Spinal cord (tissue), 10 donors: Measurements from ENCODE around the gene ZCWPW1. TPM values are rescaled to one million over a fixed set of nuclear protein-coding genes. Genes with fewer than 3 reads are reported as not detected.

Experiments used
- DNase-seq, 6 donors: peaks; one replicate each; pipeline versions ENCODE4 v3.0.0 to v3.0.0-alpha.2; 2013 to 2015; ENCODE audit warnings: low spot score in 6 of 6, low read depth in 4 of 6
- H3K27ac ChIP-seq: one replicate; pipeline ENCODE4 v1.5.1; 2013; ENCODE audit warnings: low read depth, low read length, control low read depth
- H3K27me3 ChIP-seq: one replicate; pipeline ENCODE4 v1.6.1; 2013; ENCODE audit warnings: low read length; ENCODE audit not compliant: control insufficient read depth, insufficient read depth
- H3K36me3 ChIP-seq: one replicate; pipeline ENCODE4 v1.6.1; 2013; ENCODE audit warnings: low read length; ENCODE audit not compliant: control insufficient read depth, insufficient read depth
- H3K4me1 ChIP-seq: one replicate; pipeline ENCODE4 v1.6.1; 2013; ENCODE audit warnings: low read length; ENCODE audit not compliant: control insufficient read depth, insufficient read depth
- H3K4me3 ChIP-seq: one replicate; pipeline ENCODE4 v1.5.1; 2013; ENCODE audit warnings: low read depth, low read length, control low read depth
- H3K9me3 ChIP-seq: one replicate; pipeline ENCODE4 v1.6.1; 2013; ENCODE audit warnings: low read length; ENCODE audit not compliant: control insufficient read depth, insufficient read depth
- WGBS: methylation state at CpG from one replicate; pipeline ENCODE4 v1.1.5; 2013; ENCODE audit warnings: missing lambda C conversion rate; ENCODE audit not compliant: insufficient coverage; 5-methylcytosine and 5-hydroxymethylcytosine counted together
- polyA plus RNA-seq, 2 donors: library from polyadenylated mRNA; unstranded; fragments of 120-200 nt; gene quantifications; one replicate each; pipeline ENCODE4 v1.2.1, GENCODE V29; 2013; ENCODE audit not compliant: insufficient read length in 2 of 2
- total RNA-seq, 2 donors: library from RNA; depleted of rRNA in 1 of 2; stranded (reverse); fragments of 120-200 nt in 1 of 2; fragments of >200 nt in 1 of 2; gene quantifications; one replicate each; pipeline versions ENCODE4 v1.2.3 to v1.2.4, GENCODE V29; 2013 to 2014
- donor health status: healthy.

Gene ZCWPW1
- total and polyA plus RNA-seq, 4 donors, result 5.1 to 8.0 (median 7.1) TPM

DNA sequence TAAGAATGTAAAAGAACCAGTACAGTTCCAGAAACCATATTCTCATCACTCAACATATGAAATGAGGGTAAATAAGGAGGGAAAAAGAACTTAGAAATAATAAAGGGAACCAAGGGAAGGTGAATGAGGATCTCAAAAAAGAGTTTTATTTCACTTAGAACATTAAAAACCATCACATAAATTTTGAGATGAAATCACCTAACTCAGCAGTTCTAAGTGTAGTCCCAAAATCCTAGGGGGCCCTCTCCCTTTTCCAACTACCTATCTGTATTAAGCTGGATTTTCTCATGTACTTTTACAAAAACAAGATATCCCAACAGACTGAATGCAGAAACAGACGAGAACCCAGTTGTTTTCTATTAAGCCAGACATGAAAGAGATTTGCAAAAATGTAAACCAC lies 3.2 kb downstream of the ZCWPW1 start:
- H3K4me1 ChIP-seq, result peaks cover 11% of the 10 kb centered on the region
- no peak overlapping the region for H3K27ac ChIP-seq
- no CpG with 5 or more reads among the region's 1 CpG for WGBS
- no peaks in the 10 kb centered on the region for H3K27me3 ChIP-seq
- H3K36me3 ChIP-seq, result no peaks in the 10 kb centered on the region
- no peaks in the 10 kb centered on the region for H3K9me3 ChIP-seq
- no peak for DNase-seq
- H3K4me3 ChIP-seq, result no peak overlapping the region

DNA sequence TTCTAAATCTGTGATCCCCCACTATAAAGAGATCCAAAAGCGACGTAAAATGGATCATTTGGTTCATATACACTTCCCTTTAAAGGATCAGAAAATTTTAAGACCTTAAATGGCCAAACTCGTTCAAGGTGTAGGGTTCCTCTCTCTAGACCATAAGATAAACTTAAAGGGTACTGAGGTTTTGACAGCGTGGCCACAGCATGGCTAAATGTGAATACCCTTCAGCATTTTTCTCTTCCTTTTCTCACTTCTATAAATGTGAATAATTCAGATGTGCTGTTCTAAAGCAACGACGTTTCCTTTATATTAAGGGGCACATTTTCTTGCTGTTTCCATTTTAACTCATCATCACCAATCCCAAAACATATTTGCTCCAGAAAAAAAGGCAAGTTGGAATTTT lies 5.2 kb downstream of the ZCWPW1 start:
- Histone ChIP-seq H3K27ac (no peak overlapping the region), H3K9me3 (no peaks in the 10 kb centered on the region), H3K4me1 (peaks cover 8% of the 10 kb centered on the region), H3K4me3 (no peak overlapping the region), H3K36me3 (no peaks in the 10 kb centered on the region), H3K27me3 (no peaks in the 10 kb centered on the region)
- no peak for DNase-seq
- no CpG with 5 or more reads among the region's 6 CpGs for WGBS

DNA sequence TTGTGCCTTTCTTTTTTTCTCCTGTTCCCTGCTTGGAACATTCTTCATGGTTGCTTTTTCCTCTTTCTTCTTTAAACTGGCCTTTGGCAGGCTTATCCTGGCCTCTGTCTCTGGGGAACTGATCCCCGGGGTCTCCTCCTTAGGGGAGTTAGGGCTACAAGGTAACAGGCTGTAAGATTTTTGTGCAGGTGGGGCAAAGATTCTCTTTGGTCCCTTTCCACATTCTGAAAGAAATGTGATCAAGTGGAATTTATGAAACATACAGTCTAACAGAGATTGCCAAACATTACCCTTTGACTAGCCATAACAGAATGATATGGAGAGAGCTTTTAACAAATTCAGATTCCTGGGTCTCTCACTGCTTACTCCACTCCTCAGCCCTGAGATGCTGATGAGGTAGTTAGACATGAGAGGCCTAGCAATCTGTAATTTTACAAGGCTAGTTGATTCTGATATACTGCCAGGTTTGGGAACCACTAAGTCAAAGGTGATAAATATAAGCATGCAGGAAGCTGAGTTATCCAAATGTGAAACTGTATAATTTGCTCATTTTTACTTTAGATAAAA lies 8.8 kb downstream of the ZCWPW1 start:
- DNase-seq, result no peak
- H3K4me3 ChIP-seq, result no peak overlapping the region
- H3K4me1 ChIP-seq, result no peaks in the 10 kb centered on the region
- H3K27ac ChIP-seq, result no peak overlapping the region
- no peaks in the 10 kb centered on the region for H3K9me3 ChIP-seq
- H3K36me3 ChIP-seq, result no peaks in the 10 kb centered on the region
- no CpG with 5 or more reads among the region's 1 CpG for WGBS
- H3K27me3 ChIP-seq, result no peaks in the 10 kb centered on the region

DNA sequence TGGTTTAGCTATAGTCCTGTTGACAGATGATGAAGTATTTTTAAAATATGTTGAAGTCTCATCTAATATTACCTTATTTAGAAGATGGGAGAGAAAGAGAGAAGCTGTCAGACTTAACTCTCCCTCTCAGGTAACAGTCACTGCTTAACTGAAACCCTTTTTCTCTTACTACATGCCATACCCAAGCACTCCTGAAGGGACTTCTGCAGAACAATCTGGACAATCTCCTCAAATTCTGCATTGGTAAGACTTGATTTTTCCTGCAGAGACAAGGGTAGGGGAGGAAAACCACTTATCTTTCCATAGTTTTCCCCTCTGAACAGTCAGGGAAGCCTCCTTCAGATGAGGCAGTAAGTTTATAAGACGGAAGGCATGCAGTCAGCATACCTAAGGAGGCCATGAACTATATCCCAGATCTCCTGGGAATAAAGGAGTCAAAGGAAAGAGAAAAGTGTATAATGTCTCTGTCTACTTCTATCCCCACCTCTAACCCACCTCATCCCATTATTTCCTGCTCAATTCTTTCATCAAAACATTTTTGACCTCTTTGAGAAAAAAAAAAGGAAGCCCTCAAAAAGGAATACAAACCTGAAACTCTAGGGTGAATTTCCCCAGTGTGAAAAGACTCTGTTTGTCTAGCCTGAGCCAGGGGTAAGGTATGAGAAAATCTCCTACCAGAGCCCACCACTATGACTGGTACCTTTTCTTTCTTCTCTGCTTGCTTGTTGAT lies 9.4 kb downstream of the ZCWPW1 start:
- Histone ChIP-seq H3K27me3 (no peaks in the 10 kb centered on the region), H3K9me3 (no peaks in the 10 kb centered on the region), H3K4me1 (no peaks in the 10 kb centered on the region), H3K36me3 (no peaks in the 10 kb centered on the region), H3K27ac (no peak overlapping the region), H3K4me3 (no peak overlapping the region)
- no peak for DNase-seq
- no CpG with 5 or more reads among the region's 1 CpG for WGBS

DNA sequence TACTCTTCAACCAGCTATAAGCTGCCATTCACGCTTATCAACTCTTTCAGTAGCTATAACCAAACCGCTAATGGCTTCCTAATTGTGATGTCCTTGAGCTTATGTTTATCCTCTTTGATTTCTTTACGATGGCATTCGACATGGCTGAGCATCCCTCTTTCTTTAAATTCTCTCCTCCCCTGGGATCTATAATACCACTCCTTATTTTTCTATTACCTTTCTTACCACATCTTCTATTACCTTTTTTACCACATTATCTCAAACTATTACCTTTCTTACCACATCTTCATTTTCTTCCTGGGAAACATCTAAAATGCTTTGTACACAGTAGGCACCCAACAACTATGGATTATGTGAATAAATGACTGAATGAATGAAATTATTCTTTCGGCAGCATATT lies 13.1 kb downstream of the ZCWPW1 start:
- Histone ChIP-seq H3K9me3 (no peaks in the 10 kb centered on the region), H3K27ac (no peak overlapping the region), H3K4me1 (no peaks in the 10 kb centered on the region), H3K36me3 (no peaks in the 10 kb centered on the region), H3K27me3 (no peaks in the 10 kb centered on the region), H3K4me3 (no peak overlapping the region)
- DNase-seq, result no peak
- WGBS, result 93% methylated on average over 3 of the region's 5 CpGs

DNA sequence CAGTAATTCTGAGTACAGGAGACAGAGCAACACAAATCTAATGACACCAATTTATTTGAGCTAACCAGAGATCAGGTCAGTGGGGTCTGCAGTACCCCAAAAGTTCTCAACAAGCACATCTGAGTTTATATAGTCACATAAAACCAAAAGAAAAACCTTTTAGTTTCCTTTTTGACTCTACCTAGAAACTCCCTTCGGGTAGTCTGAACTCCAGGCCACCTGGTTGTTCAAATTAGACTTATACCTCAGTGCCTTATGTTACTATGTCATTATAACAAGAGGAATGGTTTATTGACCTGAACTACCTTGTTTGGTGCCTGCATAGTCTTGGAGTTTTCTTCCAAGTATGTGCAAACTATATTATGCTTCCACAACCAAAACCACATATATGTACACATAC lies 14.6 kb downstream of the ZCWPW1 start:
- Histone ChIP-seq H3K4me3 (no peak overlapping the region), H3K36me3 (no peaks in the 10 kb centered on the region), H3K4me1 (no peaks in the 10 kb centered on the region), H3K27ac (no peak overlapping the region), H3K9me3 (no peaks in the 10 kb centered on the region), H3K27me3 (no peaks in the 10 kb centered on the region)
- no CpG with 5 or more reads among the region's 1 CpG for WGBS
- DNase-seq, result no peak

DNA sequence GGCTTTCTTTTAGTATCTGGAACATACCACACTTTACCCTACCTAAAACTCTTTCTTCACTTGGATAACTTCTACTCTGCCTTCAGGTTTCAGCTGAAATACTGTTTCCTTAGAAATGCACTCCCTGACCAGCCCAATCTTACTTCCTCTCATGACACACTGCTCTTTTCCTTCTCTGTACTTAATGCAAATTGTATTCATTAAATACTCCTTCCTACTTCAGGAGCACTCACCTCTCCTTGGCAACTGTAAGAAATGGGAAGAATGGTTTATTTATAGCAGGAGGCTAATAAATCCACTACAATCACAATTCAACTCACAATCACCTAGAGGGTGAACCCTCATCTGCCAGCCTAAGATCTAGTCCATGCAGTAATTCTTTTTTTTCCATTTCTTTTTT lies 15.2 kb downstream of the ZCWPW1 start:
- Histone ChIP-seq H3K27ac (no peak overlapping the region), H3K4me3 (no peak overlapping the region), H3K9me3 (no peaks in the 10 kb centered on the region), H3K27me3 (no peaks in the 10 kb centered on the region), H3K36me3 (no peaks in the 10 kb centered on the region), H3K4me1 (no peaks in the 10 kb centered on the region)
- DNase-seq, result no peak

DNA sequence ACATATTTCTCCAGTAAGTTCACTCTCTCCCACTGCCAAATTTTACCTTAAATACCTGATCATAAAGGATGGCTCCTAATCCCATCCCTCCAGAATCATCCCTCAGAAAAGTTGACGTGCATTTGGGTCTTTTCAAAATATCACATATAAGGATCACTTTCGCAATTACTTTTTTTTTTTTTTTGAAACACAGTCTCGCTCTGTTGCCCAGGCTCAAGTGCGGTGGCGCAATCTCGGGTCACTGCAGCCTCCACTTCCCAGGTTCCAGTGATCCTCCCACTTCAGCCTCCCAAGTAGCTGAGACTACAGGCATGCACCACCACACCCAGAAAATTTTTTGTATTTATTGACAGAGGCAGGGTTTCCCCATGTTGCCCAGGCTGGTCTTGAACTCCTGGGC lies 17.4 kb downstream of the ZCWPW1 start:
- H3K9me3 ChIP-seq, result no peaks in the 10 kb centered on the region
- no peak overlapping the region for H3K4me3 ChIP-seq
- no peaks in the 10 kb centered on the region for H3K27me3 ChIP-seq
- no peak overlapping the region for H3K27ac ChIP-seq
- no peaks in the 10 kb centered on the region for H3K4me1 ChIP-seq
- 94% methylated on average over 2 of the region's 6 CpGs for WGBS
- H3K36me3 ChIP-seq, result no peaks in the 10 kb centered on the region
- no peak for DNase-seq

DNA sequence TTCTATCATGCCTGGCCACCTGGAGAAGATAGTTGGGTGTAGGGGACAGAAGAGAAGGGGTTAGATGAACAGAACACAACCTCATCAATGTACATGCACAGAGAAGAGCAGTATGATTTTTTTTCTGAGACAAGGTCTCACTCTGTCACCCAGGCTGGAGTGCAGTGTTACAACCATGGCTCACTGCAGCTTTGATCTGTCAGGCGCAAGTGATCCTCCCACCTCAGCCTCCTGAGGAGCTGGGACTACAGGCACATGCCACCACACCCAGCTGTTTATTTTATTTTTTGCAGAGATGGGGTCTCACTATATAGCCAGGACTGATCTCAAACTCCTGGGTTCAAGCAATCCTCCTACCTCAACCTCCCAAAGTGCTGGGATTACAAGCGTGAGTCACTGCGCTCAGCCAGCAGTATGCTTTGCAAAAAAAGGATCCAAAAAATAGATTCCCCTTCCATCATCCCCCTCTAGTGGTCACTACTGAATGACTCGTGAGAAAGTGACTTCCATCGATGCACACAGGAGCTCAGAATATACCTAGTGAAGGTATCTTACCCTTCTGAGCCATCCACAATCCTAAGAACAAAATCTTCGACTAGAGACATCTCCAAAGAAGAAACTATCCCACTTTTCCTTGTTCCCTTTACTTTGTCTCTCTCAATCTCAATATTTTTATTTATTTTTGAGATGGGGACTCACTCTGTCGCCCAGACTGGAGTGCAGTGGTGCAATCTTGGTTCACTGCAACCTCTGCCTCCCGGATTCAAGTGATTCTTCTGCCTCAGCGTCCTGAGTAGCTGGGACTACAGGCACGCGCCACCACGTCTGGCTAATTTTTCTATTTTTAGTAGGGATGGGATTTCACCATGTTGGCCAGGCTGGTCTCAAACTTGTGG lies 21.0 kb downstream of the ZCWPW1 start:
- H3K9me3 ChIP-seq, result no peaks in the 10 kb centered on the region
- no peaks in the 10 kb centered on the region for H3K4me1 ChIP-seq
- no peaks in the 10 kb centered on the region for H3K36me3 ChIP-seq
- H3K27me3 ChIP-seq, result no peaks in the 10 kb centered on the region
- H3K4me3 ChIP-seq, result no peak overlapping the region
- DNase-seq, result peak in 4 of 6 donors; percentile 24 to 76 (median 51)
- 47% methylated on average over 8 of the region's 12 CpGs for WGBS
- no peak overlapping the region for H3K27ac ChIP-seq
